Skin epidermis (tissue), 12 donors: ENCODE results near the gene SUFU.

Experiments
- H3K27ac ChIP-seq, 21 experiments: fragments of 200-600 bp; sonication (generic) in 11 of 21; one replicate each; pipeline ENCODE4 v1.5.0; 2020; ENCODE audit warnings: mild to moderate bottlenecking in 3 of 21, inconsistent platforms in 2 of 21, moderate library complexity in 2 of 21
- H3K4me3 ChIP-seq, 7 experiments: fragments of 200-600 bp; sonication (generic) in 2 of 7; one replicate each; pipeline ENCODE4 v1.5.0; 2020; ENCODE audit warnings: inconsistent platforms in 2 of 7, mild to moderate bottlenecking in 2 of 7, moderate library complexity in 1 of 7

SUFU gene

GRCh38 chr10:102642736-102643335, 139.1 kb downstream of the SUFU start:
- peak overlapping the region; percentile 81 to 100 (median 97) for H3K27ac ChIP-seq

GRCh38 chr10:102643336-102644065, 139.7 kb downstream of the SUFU start:
- Histone ChIP-seq H3K27ac (peak overlapping the region; percentile 81 to 100 (median 97)), H3K4me3 (peak overlapping the region; percentile 51 to 95 (median 61))

More at GRCh38 chr10:102642736-102643335, 139.1 kb downstream of the SUFU start:
- peak overlapping the region; percentile 51 to 95 (median 61) for H3K4me3 ChIP-seq

GRCh38 chr10:102644066-102644645, 140.4 kb downstream of the SUFU start, which contains the start of gene TRIM8:
Gene TRIM8, plus strand, starts transcription at chr10:102644479. Its CDS starts 139 bp downstream, at chr10:102644618.
- H3K4me3 ChIP-seq, result peak within 1 kb of the TSS; percentile 51 to 95 (median 61)
- H3K27ac ChIP-seq, result peak within 1 kb of the TSS; percentile 81 to 100 (median 97)

GRCh38 chr10:102644646-102645387, 141.0 kb downstream of the SUFU start:
- Histone ChIP-seq H3K4me3 (peak overlapping the region; percentile 51 to 95 (median 61)), H3K27ac (peak overlapping the region; percentile 81 to 100 (median 97))

- Histone ChIP-seq H3K4me3 (peak overlapping the region; percentile 51 to 95 (median 61)), H3K27ac (peak overlapping the region; percentile 81 to 100 (median 97))
Measured at GRCh38 chr10:102645388-102645740, 141.6 kb downstream of the SUFU start.

GRCh38 chr10:102645741-102646609, 142.2 kb downstream of the SUFU start:
- peak overlapping the region; percentile 51 to 95 (median 61) for H3K4me3 ChIP-seq
- H3K27ac ChIP-seq, result peak overlapping the region; percentile 81 to 100 (median 97)

GRCh38 chr10:102646610-102647442, 143.1 kb downstream of the SUFU start:
- Histone ChIP-seq H3K4me3 (peak overlapping the region; percentile 51 to 95 (median 61)), H3K27ac (peak overlapping the region in 20 of 21 experiments; percentile 90 to 100 (median 98))

GRCh38 chr10:102647443-102648268, 143.9 kb downstream of the SUFU start:
- peak overlapping the region in 19 of 21 experiments; percentile 47 to 100 (median 98) for H3K27ac ChIP-seq
- H3K4me3 ChIP-seq, result peak overlapping the region; percentile 51 to 95 (median 61)

GRCh38 chr10:102648269-102648888, 144.6 kb downstream of the SUFU start:
- H3K4me3 ChIP-seq, result peak overlapping the region in 4 of 7 experiments; percentile 60 to 95 (median 71)

GRCh38 chr10:102648889-102649796, 145.4 kb downstream of the SUFU start:
- Histone ChIP-seq H3K27ac (peak overlapping the region in 17 of 21 experiments; percentile 18 to 100 (median 67)), H3K4me3 (peak overlapping the region in 4 of 7 experiments; percentile 3 to 95 (median 41))

More at GRCh38 chr10:102648269-102648888, 144.6 kb downstream of the SUFU start:
- H3K27ac ChIP-seq, result peak overlapping the region in 17 of 21 experiments; percentile 0 to 100 (median 93)

- Histone ChIP-seq H3K27ac (peak overlapping the region in 17 of 21 experiments; percentile 18 to 100 (median 67)), H3K4me3 (peak overlapping the region in 1 of 7 experiments; percentile 22)
Measured at GRCh38 chr10:102649797-102650654, 146.3 kb downstream of the SUFU start.

- Histone ChIP-seq H3K27ac (peak overlapping the region in 17 of 21 experiments; percentile 31 to 100 (median 60)), H3K4me3 (no peak overlapping the region)
Measured at GRCh38 chr10:102650655-102651454, 147.1 kb downstream of the SUFU start.

GRCh38 chr10:102651455-102652169, 147.8 kb downstream of the SUFU start:
- Histone ChIP-seq H3K4me3 (no peak overlapping the region), H3K27ac (peak overlapping the region in 18 of 21 experiments; percentile 2 to 100 (median 60))
